ENCODE measurements around the gene TRMT61A. TPM values are rescaled to one million over a fixed set of nuclear protein-coding genes. Genes with fewer than 3 reads are reported as not detected.

TRMT61A gene
- total and polyA plus RNA-seq, 2 donors (not counting 3 experiments of a cell fraction or from before 2014, with no cell fraction given) = 6.8 to 10.6 TPM

GRCh38 chr14:103542605-103543088 lies 13.7 kb downstream of the TRMT61A start:
- dilution Hi-C loops (cut with MboI; ENCODE audit: extremely low pct_ligation_motif_present, low sequenced_read_pairs) = no loop called here
- no TSS peak for BruUV-seq (replicated peaks)
- no peaks in the 10 kb centered on the region for H3K9me3 ChIP-seq (replicated peaks; ENCODE audit: control insufficient read depth, insufficient read depth, low read length)
- no peaks in the 10 kb centered on the region for H3K4me1 ChIP-seq (ENCODE audit: control insufficient read depth, extremely low read depth, insufficient read depth, low read length)
- no peak overlapping the region for H3K4me3 ChIP-seq (replicated peaks in 1 of 3; ENCODE audit: insufficient read depth in 1 of 3, low read depth in 1 of 3, low read length in 3 of 3)
- H3K4me2 ChIP-seq (ENCODE audit: insufficient read depth, low read length) = no peak overlapping the region
- ChIA-PET CTCF (interaction anchor here (1.1 to 14.4 kb wide), 4 partner anchors 20 to 438 kb away, joined by 3 to 209 read pairs (median 8); partner anchors contain the start of genes BAG5 and CKB), POLR2A (no interaction called here)
- no peak overlapping the region for H2AFZ ChIP-seq (ENCODE audit: low read depth, low read length)
- DNase-seq (ENCODE audit: low read depth, low spot score) (no peak), FAIRE-seq (no peak)
- intact Hi-C loops (cut with micrococcal nuclease) = no loop called here
- H3K9ac ChIP-seq (replicated peaks; ENCODE audit: extremely low read depth, insufficient read depth, low read length) = no peak overlapping the region
- H3K36me3 ChIP-seq (ENCODE audit: control insufficient read depth in 2 of 2, extremely low read depth in 1 of 2, insufficient read depth in 2 of 2, low read length in 2 of 2) = no peaks in the 10 kb centered on the region
- no peaks in the 10 kb centered on the region for H3K27me3 ChIP-seq (ENCODE audit: control insufficient read depth in 2 of 2, insufficient read depth in 2 of 2, low read length in 2 of 2)
- H3K9me1 ChIP-seq (replicated peaks; ENCODE audit: control insufficient read depth, extremely low read depth, insufficient read depth, low read length) = no peaks in the 10 kb centered on the region
- TF ChIP-seq POLR2AphosphoS5 (IDR thresholded peaks at IDR 0.05; ENCODE audit: insufficient read depth, low read depth, low read length) (no peak), MYC (IDR thresholded peaks at IDR 0.05; ENCODE audit: low read depth, low read length) (no peak), EZH2 (IDR thresholded peaks at IDR 0.05; ENCODE audit: borderline replicate concordance, low read depth, low read length, severe bottlenecking) (no peak), CTCF (IDR thresholded peaks at IDR 0.05; ENCODE audit: extremely low read depth in 1 of 2, insufficient read depth in 1 of 2, low read depth in 1 of 2, low read length in 2 of 2) (no peak), GATA2 (IDR thresholded peaks at IDR 0.05; ENCODE audit: insufficient read depth, insufficient read length, low read depth, low read length) (no peak), JUN (IDR thresholded peaks at IDR 0.05; ENCODE audit: borderline replicate concordance, insufficient read depth, insufficient read length, low read depth) (no peak), FOS (IDR thresholded peaks at IDR 0.05; ENCODE audit: borderline replicate concordance, insufficient read depth, low read length) (no peak), POLR2A (IDR thresholded peaks at IDR 0.05; ENCODE audit: low read depth, low read length) (no peak)
- TF ChIP-seq, protein P1, sequence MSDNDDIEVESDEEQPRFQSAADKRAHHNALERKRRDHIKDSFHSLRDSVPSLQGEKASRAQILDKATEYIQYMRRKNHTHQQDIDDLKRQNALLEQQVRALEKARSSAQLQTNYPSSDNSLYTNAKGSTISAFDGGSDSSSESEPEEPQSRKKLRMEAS (IDR thresholded peaks at IDR 0.05; ENCODE audit: insufficient read depth, insufficient read length) = no peak
- H3K79me2 ChIP-seq (ENCODE audit: control insufficient read depth, insufficient read depth, low read length) = no peaks in the 10 kb centered on the region
- H3K27ac ChIP-seq (ENCODE audit: insufficient read depth, low read depth, low read length) = no peak overlapping the region
- no peaks in the 10 kb centered on the region for H4K20me1 ChIP-seq (replicated peaks; ENCODE audit: control insufficient read depth, extremely low read depth, insufficient read depth, low read length)
